HG02759 (cell line): ENCODE data around the gene LRRC3B.

Experiments
- ATAC-seq: cut with Tn5 transposase; IDR thresholded peaks from one replicate; pipeline ENCODE4 v1.9.1; 2021; ENCODE audit warnings: mild to moderate bottlenecking, moderate library complexity; ENCODE audit not compliant: unreplicated experiment

LRRC3B gene

DNA sequence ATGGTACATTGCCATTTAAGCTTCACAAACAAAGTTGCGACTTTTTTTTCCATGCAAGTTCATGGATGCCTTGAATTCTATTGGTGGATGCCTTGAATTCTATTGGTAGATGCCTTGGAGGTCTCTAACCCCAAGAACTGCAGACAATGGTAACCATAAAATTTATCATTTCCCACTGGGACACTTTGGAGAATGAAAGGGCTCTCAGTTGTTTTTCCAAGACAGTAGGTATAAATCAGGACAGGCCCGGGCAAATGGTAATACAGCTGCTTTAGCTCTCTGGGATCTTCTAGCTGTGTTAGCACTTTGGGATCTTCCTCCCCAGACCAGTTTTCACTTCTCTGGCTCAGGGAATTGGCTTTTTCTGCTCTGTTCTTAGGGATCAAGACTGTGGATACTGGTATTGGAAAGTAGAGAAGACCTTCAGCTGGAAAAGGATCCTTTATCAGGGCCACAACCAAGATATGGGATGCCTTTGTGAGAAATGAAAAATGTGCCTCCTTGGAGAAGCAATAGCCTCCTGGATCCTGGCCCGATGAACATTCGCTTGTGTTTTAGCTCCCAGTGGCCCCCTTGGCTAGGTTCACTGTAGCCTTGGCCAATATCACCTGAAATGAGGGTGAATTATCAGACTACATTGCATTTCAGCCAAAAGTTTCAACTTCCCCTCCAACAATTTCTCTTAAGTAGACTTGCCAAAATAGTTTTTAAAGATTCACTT, 8.3 kb downstream of the LRRC3B start:
- no peak for ATAC-seq

DNA sequence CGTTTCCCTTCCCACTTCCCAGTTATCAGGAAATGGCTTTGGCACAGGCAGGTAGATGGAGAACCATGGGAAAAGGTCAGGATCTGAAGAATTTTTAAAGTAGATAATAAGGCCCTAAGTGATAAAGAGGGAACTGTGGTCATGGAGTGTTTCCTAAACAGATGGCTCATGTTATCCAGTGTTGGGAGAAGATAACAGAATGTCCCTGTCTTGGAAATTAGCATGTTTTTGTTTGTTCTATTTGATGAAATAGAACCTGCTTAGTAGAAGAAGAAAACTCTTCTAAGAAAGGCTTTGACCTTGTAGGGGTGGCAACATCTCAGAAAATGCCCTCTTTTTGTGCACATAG, 8.8 kb downstream of the LRRC3B start:
- no peak for ATAC-seq

DNA sequence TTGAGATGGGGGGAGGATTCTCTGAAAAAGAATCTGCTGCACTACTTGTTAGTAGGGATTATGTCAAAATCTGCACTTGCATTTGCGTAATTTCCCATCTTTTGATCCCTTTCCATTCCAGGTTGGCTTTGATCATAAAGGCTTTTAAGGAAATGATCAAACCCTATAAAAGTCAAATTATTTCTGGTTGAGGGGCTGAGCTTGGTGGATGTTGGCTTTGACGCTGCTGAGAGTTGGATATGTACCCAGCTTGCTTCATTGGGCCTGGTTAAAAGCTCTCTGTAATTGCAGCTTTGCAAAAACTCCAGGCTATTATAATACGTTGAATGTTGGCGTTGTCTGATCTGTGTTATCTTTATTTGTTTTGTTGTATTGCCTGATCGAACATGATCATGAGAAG, 12.0 kb downstream of the LRRC3B start:
- ATAC-seq: no peak

DNA sequence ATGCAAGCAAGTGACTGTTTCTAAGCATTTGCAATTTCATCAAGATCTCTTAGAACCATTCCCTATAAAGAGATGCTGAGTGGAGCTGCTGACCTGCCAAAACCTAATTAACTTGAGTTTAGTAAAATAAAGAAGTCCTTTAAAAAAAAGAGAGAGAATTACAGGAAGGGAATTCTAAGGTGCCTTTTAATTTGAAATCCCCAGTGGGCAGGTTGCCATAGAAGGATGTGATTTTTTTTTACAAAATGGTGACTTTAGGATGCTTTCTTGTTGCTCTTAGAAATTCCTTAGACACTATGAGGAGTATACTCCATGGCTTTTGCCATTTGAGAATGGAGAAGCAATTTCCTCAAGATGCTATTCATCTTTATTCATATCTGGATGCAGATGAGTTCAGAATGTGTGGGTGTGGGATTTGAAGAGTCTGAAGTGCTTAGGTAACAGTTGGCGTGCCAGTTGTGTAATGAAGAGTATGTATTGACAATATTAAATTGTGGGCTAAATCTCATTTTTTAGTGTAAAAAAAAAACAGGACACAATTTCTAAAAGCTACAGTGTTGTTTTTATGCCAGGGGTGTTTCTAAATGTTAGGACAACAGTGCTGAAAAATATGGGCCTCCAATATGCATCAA, 13.6 kb downstream of the LRRC3B start:
- ATAC-seq: no peak

DNA sequence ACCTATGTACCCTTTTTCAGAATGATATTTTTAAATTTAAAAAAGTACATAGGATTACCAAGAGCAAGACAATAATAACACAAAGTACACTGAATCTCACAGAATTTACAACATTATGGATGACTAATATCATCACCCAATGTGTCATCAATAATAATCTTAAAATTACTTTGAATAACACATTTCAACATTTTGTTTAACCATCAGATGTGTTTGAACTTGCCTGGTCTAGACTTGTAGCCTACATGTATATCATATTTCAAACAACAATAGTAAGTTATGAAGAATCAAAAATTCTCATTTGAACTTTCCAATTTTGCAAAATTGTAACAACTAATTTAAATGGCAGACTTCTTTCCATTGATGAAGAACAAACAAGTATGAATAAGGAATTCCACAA, 15.1 kb downstream of the LRRC3B start:
- ATAC-seq: no peak

DNA sequence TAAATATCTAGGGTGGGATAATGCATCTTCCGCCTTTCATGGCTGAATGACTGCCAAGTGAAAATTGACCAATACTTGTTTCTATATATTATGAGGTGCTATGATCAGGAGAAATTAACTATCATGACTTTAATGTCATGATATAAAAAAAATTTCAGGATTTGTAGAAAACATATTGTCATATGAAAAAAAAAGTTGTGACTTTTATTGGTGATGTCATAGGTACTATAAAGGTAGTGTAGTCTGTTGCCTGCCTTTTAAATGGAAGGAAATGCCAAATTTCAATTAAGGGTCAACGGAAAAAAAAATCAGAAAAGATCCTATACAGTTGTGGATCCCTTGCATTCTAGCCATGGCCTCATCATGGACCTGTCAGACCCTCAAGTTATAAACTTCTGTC, 15.5 kb downstream of the LRRC3B start:
- no peak for ATAC-seq

DNA sequence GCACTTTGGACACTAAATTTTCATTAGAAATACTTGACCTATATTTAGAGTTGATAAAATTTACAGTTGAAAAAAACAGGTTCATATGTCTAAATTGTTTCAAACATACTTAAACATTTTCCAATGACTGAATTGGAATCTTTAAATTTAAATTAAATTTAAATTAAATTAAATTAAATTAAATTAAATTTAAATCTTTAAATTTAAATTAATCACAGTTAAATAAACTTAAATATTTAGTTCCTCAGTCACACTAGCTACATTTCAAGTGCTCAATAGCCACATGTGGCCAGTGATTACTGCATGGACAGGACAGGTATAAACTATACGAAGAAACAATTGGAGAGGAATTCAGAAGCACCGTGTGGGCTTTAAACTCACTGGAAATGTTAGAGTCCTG, 16.8 kb downstream of the LRRC3B start:
- ATAC-seq: no peak

DNA sequence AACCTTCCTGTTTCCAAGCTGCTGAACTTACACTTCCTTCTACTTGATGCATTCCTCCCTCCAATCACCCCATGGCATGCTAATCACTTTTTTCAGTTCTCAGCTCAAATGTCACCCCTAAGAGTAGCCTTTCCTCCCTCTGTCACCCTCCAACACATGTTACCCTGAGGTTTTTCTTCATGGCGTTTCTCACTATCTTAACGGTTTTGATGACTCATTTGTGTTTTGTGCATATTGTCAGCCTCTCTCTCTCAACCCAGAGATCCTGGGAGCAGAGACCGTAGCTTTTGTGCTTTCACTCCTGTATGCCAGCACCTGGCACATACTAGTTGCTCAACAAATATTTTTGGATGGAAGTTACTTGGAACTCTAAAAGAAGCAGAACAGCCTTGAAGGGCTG, 24.5 kb downstream of the LRRC3B start:
- ATAC-seq: no peak

DNA sequence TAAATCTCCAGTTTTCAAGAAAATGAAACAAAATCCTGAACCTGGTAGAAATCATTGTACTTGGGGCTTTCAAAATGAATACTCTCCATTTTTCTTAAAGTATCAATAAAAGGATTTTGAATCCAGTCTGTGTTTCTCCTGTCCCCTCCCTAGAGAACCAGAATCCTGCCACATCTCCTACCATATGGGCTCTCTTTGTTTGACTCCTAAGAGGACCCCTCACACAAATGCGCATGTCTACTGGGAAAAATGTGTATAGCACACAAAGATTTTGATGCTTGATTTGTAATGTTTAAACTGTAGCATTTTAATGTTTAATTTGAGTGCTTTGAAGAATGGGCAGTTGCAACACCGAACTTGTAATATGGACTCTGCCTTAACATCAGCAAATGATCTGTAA, 25.9 kb downstream of the LRRC3B start:
- no peak for ATAC-seq

DNA sequence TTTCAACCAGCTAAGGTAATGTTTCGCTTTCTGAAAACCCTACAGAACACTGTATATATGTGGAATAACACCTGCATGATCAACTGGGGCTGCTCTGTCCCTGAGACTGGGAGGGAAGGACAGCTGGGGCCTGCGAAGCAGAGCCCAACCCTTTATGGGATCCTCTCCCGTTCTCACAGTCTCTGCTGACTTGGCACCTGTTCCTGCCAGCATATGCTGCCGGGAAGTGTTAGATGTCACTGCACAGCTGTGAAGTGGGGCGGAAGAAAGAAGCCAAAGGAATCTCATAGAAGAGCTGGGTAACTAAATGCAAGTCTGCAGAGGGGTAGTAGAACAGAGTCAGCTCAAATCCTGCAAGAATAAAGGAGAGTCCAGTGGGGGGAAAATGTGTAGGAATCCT, 29.6 kb downstream of the LRRC3B start:
- ATAC-seq: no peak

DNA sequence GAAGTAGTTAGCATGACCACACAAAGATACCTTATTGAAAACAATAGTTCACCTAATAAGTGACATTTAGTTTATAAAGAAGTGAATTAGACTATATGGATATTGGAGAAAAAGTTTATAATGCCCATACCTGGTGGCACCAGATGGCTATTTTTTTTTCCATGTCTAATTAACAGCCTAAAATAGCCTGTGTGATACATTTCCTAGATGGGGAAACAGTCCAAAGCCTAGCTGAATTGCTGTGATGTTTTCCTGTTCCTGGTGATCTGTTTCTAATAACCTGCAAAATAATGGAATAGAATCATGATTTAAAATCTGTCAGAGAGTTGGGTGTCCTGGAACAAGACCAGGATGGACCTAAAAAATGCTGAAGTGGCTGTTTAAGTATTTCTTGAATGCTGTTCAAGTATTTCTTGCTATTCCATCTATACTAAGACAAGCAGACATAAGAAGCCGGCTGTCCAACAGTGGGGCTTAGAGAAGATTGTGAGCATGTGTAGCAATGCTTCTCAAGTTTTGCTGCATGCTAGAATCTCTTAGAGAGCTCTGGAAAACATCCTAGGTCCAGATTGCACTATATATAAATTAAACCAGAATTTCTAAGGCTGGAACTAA, 31.3 kb downstream of the LRRC3B start:
- no peak for ATAC-seq

DNA sequence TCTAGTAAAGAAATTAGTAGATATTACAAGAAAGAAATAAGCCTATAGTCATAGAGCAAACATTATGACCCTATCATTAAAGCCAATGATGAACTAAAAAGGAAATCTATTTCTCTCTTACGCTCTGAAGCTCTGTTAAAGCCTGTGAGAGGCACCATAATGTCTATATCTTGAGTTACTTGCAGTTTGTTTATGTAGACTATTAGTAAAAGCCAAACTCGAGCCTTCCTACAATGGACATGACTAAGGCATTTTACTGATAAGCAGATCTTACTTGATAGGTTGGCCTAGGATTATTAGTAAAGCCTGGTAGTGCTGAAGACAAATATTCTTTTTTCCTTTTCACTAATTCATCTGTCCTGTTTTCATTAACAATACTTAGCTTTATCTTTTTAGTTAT, 32.7 kb downstream of the LRRC3B start:
- no peak for ATAC-seq

DNA sequence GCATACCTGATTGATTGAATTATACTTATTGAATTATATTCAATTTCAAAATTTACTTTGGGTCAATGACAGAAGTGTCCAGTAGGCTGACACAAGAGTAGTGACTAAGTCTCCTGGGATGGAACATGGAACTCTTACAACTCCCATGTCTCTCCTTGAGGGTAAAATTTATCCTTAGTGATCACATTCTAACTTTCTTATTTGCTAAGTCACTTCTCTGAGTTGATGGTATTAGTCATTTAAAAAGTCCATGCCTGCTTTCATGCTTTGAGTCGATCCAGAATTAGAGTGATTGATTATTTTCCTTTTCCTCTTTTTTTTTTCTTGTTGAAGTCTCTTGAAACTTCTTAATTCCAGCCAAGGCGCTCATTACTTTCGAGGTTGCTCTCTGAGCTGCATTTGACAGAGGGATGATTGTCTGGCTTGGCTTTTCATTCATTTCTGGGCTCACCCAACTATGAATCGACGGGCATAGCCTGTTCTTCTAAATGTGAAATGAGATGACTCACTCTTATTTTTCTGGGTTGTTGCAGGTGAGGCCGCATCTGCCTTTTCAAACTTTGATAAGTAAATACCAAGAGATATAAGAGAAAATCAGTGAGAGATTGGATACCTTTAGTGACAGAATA, 34.9 kb downstream of the LRRC3B start:
- no peak for ATAC-seq

DNA sequence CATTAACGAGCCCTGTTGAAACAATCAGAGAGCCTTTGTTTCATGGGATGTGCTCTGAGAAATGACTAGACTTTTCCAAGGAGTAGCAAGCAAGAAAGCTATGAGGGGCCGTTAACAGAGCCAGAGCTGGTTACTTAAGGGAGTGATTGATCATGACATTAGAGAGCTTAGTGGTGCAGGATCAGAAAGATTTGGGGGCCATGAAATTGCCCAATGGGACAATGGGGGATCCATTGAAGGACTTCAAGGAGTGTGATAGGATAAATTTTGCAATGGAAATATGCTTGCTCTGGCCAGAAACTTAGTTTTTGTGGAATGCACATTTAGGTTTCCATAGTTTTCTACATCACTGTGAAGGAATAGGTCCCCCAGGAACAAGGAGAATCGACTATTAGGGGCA, 45.6 kb downstream of the LRRC3B start:
- ATAC-seq: no peak

DNA sequence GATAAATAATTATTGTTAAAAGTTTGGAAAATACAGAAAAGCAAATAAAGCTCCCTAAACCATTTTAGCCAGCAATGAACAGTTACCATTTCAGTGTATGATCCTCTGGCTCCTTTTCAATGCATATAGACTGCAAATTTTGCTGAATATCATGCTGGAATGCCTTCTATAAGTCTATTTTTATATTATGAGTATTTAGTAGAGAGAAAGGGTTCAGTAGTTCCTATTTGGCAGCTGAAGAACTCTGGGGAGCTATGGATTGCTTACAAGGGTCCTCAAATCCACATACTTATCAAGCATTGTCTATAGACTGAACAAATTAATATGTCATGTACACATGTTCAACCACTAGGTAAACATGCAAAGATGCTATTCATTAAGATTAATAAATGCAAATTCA, 46.1 kb downstream of the LRRC3B start:
- no peak for ATAC-seq

DNA sequence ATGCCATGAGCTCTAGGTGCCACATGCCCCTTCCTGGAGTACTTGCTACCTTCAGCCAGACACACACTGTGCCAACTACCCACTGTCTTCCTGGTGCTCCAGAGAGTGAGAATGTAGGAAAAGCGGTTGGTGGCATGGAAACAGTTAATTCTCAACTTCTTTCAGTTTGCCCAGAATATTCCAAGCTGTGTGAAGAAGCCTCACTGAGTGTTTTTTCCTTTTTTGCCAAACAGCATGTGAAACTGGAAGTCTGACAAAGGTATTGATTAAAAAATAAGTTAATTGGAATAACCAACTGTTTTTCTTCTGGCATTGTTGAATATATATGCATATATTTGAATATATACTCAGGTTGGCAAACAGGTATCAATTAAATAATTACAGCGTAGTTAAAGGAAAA, 52.8 kb downstream of the LRRC3B start:
- ATAC-seq: no peak

DNA sequence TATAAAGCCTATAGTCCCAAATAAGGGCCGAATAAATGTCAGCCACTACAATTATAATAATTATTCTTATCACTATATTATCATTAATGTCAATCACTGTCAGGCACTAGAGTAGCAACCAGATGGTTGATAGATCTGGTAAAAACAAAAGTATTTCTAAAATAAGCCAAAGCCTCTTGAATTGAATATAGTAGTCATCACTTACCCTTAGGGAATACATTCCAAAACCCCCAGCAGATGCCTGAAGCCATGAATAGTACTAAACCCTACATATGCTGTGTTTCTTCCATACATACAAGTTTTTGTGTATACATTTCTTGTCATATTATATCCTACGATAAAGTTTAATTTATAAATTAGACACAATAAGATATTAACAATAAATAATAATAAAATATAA, 59.1 kb downstream of the LRRC3B start:
- no peak for ATAC-seq

DNA sequence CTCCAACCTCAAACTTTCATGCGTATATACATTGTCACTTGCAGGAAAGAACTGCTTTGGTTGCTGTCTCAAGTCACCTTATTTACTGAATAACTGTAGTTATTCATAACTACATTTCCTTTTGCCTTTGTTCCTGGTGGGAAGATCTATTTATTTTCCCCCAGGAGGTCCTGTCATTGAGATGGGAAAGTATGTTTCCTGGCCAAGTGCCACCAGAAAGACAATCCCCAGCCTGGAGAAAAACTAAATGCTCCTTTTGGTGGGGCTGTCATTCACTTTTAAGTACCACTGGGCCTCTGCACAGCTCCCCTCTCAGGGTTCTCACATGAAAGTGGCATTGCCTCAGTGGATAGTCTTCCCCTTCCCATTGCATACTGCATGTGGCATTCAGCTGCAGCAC, 59.8 kb downstream of the LRRC3B start:
- no peak for ATAC-seq

DNA sequence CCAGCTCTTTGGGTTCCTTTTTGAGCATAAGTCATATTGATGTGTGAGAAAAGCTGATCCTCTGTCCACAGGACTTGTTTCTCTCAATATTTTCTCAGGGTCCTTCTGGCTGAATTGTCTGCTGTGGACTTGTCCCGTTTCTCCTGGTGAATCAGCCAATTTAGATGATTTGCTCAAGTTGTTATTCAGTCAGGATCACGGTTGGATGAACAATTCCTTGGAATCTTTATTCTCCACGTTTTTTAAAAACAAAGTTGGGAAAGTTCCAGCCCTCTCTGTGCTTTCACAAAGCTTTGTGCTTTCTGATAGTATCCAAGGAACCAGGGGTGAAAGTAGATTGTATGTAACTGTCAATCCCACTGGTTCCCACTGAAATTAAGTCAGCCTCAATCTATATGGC, 61.3 kb downstream of the LRRC3B start:
- no peak for ATAC-seq

DNA sequence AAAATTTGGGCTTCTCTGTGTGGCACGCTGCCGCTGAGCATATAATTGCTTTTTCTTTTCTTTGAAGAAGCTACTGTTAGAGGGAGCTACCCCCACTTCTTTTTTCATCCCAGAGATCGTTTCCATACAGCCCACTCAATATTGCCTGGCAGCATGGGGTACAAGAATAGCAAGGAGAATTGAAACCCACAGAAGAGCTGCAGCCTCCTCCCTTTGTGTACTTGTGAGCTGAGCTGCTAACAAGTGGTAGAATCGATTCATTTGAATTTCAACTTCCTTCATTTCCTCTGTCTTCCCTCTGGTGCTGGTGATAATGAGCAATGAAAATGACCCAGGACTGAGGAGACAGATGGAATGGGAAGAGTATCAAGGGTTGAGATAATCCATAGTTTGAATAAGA, 64.9 kb downstream of the LRRC3B start:
- no peak for ATAC-seq

DNA sequence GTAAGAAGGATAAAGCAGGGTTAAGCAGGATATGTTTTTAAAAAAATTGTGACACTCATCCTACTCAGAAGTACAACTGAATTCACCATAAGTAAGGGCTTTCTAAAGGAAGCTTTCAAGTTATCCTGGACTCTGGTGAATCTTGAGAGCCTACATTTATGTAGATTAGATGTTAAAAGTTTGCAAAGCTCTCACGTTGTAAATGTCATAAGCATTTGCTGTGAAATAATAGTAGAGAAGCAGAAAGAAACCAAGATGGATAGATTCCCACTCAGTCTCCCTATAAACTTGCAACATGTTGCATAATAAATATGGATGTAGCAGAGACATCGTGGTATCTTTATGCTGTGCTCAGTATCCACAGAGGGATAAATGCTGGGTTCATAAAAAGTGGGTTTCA, 77.0 kb downstream of the LRRC3B start:
- no peak for ATAC-seq

DNA sequence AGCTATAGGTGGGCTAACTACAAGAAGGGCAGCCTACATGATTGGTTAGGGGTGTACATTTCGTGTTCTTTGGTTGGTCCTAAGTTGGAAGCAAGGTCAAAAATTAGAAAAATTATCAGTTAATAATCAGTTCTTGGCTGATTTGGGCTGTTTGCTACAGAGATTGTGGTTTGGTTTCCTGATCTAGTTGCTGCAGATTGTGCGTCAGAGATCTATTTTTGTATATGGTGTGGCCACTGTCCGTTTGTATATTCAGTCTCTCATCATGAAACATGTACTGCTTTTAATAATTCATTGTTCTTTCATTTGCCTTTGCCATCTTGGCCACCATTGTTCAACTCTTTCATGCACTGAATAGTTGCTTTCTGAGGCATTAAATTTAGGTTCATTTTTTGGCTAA, 80.9 kb downstream of the LRRC3B start:
- no peak for ATAC-seq
